H1 (cell line): ENCODE measurements around the gene RSU1. TPM values are rescaled to one million over a fixed set of nuclear protein-coding genes. Genes with fewer than 3 reads are reported as not detected.

Source experiments
- CHD7 ChIP-seq: fragments of 300-600 bp; sonication (generic); IDR thresholded peaks from 2 replicates; pipeline ENCODE4 v1.7.1; 2012; ENCODE audit warnings: low read length, moderate library complexity, mild to moderate bottlenecking, inconsistent platforms; ENCODE audit not compliant: insufficient replicate concordance
- MAX ChIP-seq: IDR thresholded peaks from 2 replicates; pipeline ENCODE4 v1.6.1; 2012; ENCODE audit warnings: inconsistent platforms
- polyA plus RNA-seq, 7 experiments: library from polyadenylated mRNA; depleted of rRNA in 3 of 7; stranded (reverse) in 5 of 7; unstranded in 2 of 7; fragments of >200 nt in 5 of 7; fragments of 200-250 nt in 2 of 7; gene quantifications; 1 replicate in 5 of 7; 2 replicates in 1 of 7; 4 replicates in 1 of 7; pipeline versions ENCODE4 v1.2.1 to v1.2.3, GENCODE V29; 2011 to 2013; ENCODE audit warnings: missing spikeins in 2 of 7, mixed read lengths in 2 of 7
- total RNA-seq: library from RNA; stranded (reverse); fragmentation: NEBNext Ultra II Directional; extraction: Animal tissue kit (Norgen Biotek cat#: 25700); gene quantifications from 2 replicates; pipeline ENCODE4 v1.2.1, GENCODE V29; 2021

Gene RSU1
- total and polyA plus RNA-seq, 2 of the 8 experiments (the other 6 are each of a cell fraction or from before 2014, with no cell fraction given), result 50.0 to 68.2 TPM

DNA sequence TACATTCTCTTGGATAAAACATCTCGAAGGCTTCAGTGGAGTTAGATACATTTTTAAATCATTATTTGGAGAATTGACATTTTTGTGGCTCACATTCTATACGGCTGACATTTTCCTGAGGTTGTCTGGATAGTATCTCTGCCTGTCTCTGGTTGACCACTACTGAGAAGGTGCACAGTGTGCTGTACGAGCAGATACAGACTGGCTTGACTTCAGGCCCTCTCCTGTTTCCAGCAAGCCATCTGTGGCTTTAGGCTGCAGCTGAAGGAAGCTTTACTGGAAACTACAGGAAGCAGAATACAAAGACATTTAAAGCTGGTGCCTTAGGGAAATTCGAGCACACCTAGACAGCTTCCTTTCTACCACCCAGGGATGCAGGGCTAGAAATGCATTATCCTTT lies 39.3 kb upstream of the RSU1 start (continued):
- TF ChIP-seq CHD7 (no peak), MAX (no peak)
